Subcutaneous abdominal adipose tissue (tissue), 5 donors: ENCODE data around the gene ARG1.
"Not testable (repeated sequence)": the region's sequence is repeated elsewhere in the genome, so short reads cannot be mapped to it uniquely, and the experiment has no call there.

Source experiments
- H3K27ac ChIP-seq: one replicate; pipeline ENCODE4 v1.7.0; 2013; ENCODE audit warnings: low read depth, mild to moderate bottlenecking, inconsistent platforms, low read length, moderate library complexity
- H3K27me3 ChIP-seq, 5 donors: one replicate each; pipeline ENCODE4 v1.7.0; 2013; ENCODE audit warnings: low read length in 5 of 5, inconsistent platforms in 1 of 5; ENCODE audit not compliant: control insufficient read depth in 5 of 5, insufficient read depth in 4 of 5
- H3K36me3 ChIP-seq, 5 donors: one replicate each; pipeline ENCODE4 v1.7.0; 2013; ENCODE audit warnings: low read length in 5 of 5; ENCODE audit not compliant: control insufficient read depth in 5 of 5, insufficient read depth in 5 of 5
- H3K4me1 ChIP-seq, 5 donors: one replicate each; pipeline ENCODE4 v1.7.0; 2013; ENCODE audit warnings: low read length in 5 of 5, mild to moderate bottlenecking in 3 of 5, moderate library complexity in 1 of 5; ENCODE audit not compliant: control insufficient read depth in 5 of 5, insufficient read depth in 5 of 5
- H3K4me3 ChIP-seq, 5 donors: one replicate each; pipeline ENCODE4 v1.7.0; 2013; ENCODE audit warnings: low read length in 5 of 5, low read depth in 1 of 5
- H3K9ac ChIP-seq, 5 donors: one replicate each; pipeline ENCODE4 v1.7.0; 2013; ENCODE audit warnings: low read length in 5 of 5, mild to moderate bottlenecking in 4 of 5, moderate library complexity in 3 of 5
- H3K9me3 ChIP-seq, 5 donors: one replicate each; pipeline ENCODE4 v1.7.0; 2013; ENCODE audit warnings: low read length in 5 of 5; ENCODE audit not compliant: control insufficient read depth in 5 of 5
- donor health status: healthy.
- donor health status: healthy.
- donor health status: healthy.
- donor health status: healthy.
- donor health status: healthy.

The ARG1 gene

GRCh38 chr6:131572686-131573415, at the start of gene ARG1:
TSS of gene ARG1 (plus strand) at chr6:131573226. CDS start at chr6:131573283, 57 bp downstream.
- H3K4me3 ChIP-seq: no peak within 1 kb of the TSS
- H3K27me3 ChIP-seq: no peaks in the 10 kb centered on the region
- no peaks in the 10 kb centered on the region for H3K9me3 ChIP-seq
- H3K4me1 ChIP-seq: peaks cover 0 to 7% (median 0%) of the 10 kb centered on the region in 5 donors
- no peak within 1 kb of the TSS for H3K27ac ChIP-seq
- H3K36me3 ChIP-seq: peaks cover 3 to 17% (median 6%) of the 10 kb centered on the region in 5 donors
- no peak within 1 kb of the TSS for H3K9ac ChIP-seq

GRCh38 chr6:131523988-131524673, 48.9 kb upstream of the ARG1 start:
- Histone ChIP-seq H3K4me1 (peaks cover 0 to 3% (median 0%) of the 10 kb centered on the region in 5 donors), H3K4me3 (no peak overlapping the region), H3K9me3 (peaks cover 0 to 5% (median 0%) of the 10 kb centered on the region in 5 donors), H3K36me3 (no peaks in the 10 kb centered on the region), H3K9ac (no peak overlapping the region), H3K27ac (no peak overlapping the region), H3K27me3 (no peaks in the 10 kb centered on the region)

GRCh38 chr6:131524695-131525336, 48.2 kb upstream of the ARG1 start:
- Histone ChIP-seq H3K4me1 (peaks cover 0 to under 1% (median 0%) of the 10 kb centered on the region in 5 donors), H3K9me3 (peaks cover 0 to 5% (median 0%) of the 10 kb centered on the region in 5 donors), H3K36me3 (no peaks in the 10 kb centered on the region), H3K27ac (no peak overlapping the region), H3K9ac (no peak overlapping the region), H3K4me3 (no peak overlapping the region), H3K27me3 (no peaks in the 10 kb centered on the region)

GRCh38 chr6:131530936-131531335, 42.1 kb upstream of the ARG1 start:
- H3K36me3 ChIP-seq, H3K4me3 ChIP-seq, H3K27ac ChIP-seq, H3K9me3 ChIP-seq, H3K27me3 ChIP-seq, H3K9ac ChIP-seq, H3K4me1 ChIP-seq: not testable (repeated sequence)

- H3K9me3 ChIP-seq, H3K27ac ChIP-seq, H3K36me3 ChIP-seq, H3K4me3 ChIP-seq, H3K4me1 ChIP-seq, H3K9ac ChIP-seq, H3K27me3 ChIP-seq: not testable (repeated sequence)
Observed at GRCh38 chr6:131531681-131532080, 41.3 kb upstream of the ARG1 start.

- H3K27me3 ChIP-seq: no peaks in the 10 kb centered on the region
- H3K9me3 ChIP-seq: no peaks in the 10 kb centered on the region
- H3K9ac ChIP-seq: no peak overlapping the region
- H3K36me3 ChIP-seq: no peaks in the 10 kb centered on the region
- no peaks in the 10 kb centered on the region for H3K4me1 ChIP-seq
- H3K4me3 ChIP-seq: no peak overlapping the region
- no peak overlapping the region for H3K27ac ChIP-seq
Observed at GRCh38 chr6:131532580-131533039, 40.4 kb upstream of the ARG1 start.

- not testable (repeated sequence) for H3K27ac ChIP-seq, H3K4me3 ChIP-seq, H3K27me3 ChIP-seq, H3K9ac ChIP-seq, H3K9me3 ChIP-seq, H3K36me3 ChIP-seq, H3K4me1 ChIP-seq
Observed at GRCh38 chr6:131538615-131539014, 34.4 kb upstream of the ARG1 start.

GRCh38 chr6:131545317-131545716, 27.7 kb upstream of the ARG1 start:
- Histone ChIP-seq H3K36me3 (no peaks in the 10 kb centered on the region), H3K4me3 (no peak overlapping the region), H3K27ac (no peak overlapping the region), H3K4me1 (peaks cover 0 to 15% (median 0%) of the 10 kb centered on the region in 5 donors), H3K9ac (no peak overlapping the region), H3K9me3 (no peaks in the 10 kb centered on the region), H3K27me3 (no peaks in the 10 kb centered on the region)

GRCh38 chr6:131547488-131547887, 25.5 kb upstream of the ARG1 start:
- H3K9me3 ChIP-seq: no peaks in the 10 kb centered on the region
- H3K4me1 ChIP-seq: peaks cover 0 to 28% (median 4%) of the 10 kb centered on the region in 5 donors
- no peak overlapping the region for H3K27ac ChIP-seq
- H3K4me3 ChIP-seq: no peak overlapping the region
- no peak overlapping the region for H3K9ac ChIP-seq
- H3K36me3 ChIP-seq: no peaks in the 10 kb centered on the region
- no peaks in the 10 kb centered on the region for H3K27me3 ChIP-seq

- no peaks in the 10 kb centered on the region for H3K36me3 ChIP-seq
- H3K9ac ChIP-seq: no peak overlapping the region
- H3K4me3 ChIP-seq: no peak overlapping the region
- H3K27ac ChIP-seq: no peak overlapping the region
- H3K4me1 ChIP-seq: peaks cover 0 to 32% (median 4%) of the 10 kb centered on the region in 5 donors
- no peaks in the 10 kb centered on the region for H3K27me3 ChIP-seq
- no peaks in the 10 kb centered on the region for H3K9me3 ChIP-seq
Observed at GRCh38 chr6:131548441-131548840, 24.6 kb upstream of the ARG1 start.
